Cardiac septum (tissue), 1 donor: ENCODE results near the gene NUBPL. TPM values are rescaled to one million over a fixed set of nuclear protein-coding genes. Genes with fewer than 3 reads are reported as not detected.

Experiments used
- DNase-seq: peaks from one replicate; pipeline ENCODE4 v3.0.0-alpha.2; 2020; ENCODE audit warnings: low spot score
- intact Hi-C: fragments of 100-400 bp; cut with DNase I; formaldehyde crosslinking; loops from one replicate; pipeline ENCODE4 v1.14.0; 2022
- long read RNA-seq: library from polyadenylated mRNA; unstranded; transcript quantifications from one replicate; pipeline ENCODE4 v2.0.0, GENCODE V29; 2021
- total RNA-seq: library from RNA; stranded (reverse); fragmentation: NEBNext Ultra II Directional; extraction: Animal tissue kit (Norgen Biotek cat#: 25700); gene quantifications from one replicate; pipeline ENCODE4 v1.2.1, GENCODE V29; 2021
- donor health status: DM: no; HTN: no; CAD: no.

NUBPL gene
- total RNA-seq = 19.5 TPM
- long read RNA-seq, transcript NUBPL-201 (11 exons, 3,049 nt) = major isoform, 14 of 28 reads
- long read RNA-seq, partial matches to known transcripts = 0 of 28 reads
- long read RNA-seq, other reads (novel, unspliced or antisense) = 14 of 28 reads

DNA sequence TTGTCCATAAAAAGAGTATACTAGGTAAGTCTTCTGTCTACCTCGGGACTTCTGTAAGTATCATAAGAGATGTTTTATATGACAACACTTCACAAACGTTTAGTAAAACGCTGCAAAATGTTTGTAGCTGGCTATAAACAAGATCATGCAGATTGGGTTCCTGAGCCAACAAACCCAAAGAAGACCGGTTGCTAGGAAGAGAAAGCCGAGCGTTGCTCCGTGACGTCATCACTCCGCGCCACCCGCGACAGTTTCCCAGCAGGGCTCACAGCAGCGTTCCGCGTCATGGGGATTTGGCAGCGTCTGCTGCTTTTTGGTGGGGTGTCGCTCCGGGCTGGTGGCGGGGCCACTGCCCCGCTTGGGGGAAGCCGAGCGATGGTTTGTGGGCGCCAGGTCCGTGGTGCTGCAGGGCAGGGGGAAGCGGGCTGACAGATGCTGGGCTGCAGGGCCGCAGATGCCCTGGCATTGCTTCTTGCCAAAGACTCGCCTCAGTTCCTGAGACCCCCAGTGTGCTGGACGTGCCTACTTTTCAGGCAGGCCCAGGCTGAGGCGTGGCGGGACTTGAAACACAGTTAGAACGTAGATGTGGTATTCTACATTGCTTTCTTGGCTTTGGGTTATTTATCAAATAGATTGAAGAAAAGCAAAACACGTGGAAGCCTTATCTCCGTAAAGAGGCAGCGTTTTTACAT is at the start of gene NUBPL:
Gene NUBPL, plus strand, starts transcription at position 250 of the 692 bp plus-strand sequence. Its CDS starts 36 bp downstream, at position 286.
- intact Hi-C loops = no loop called here
- DNase-seq = peak; percentile 96

GRCh38 chr14:31527087-31527486 is 34.1 kb upstream of the NUBPL start:
- DNase-seq = no peak
- intact Hi-C loops = no loop called here

GRCh38 chr14:31527546-31527945 is 33.7 kb upstream of the NUBPL start:
- DNase-seq = no peak
- intact Hi-C loops = no loop called here

- DNase-seq = no peak
- intact Hi-C loops = no loop called here
Measured at GRCh38 chr14:31529053-31529452, 32.2 kb upstream of the NUBPL start.

DNA sequence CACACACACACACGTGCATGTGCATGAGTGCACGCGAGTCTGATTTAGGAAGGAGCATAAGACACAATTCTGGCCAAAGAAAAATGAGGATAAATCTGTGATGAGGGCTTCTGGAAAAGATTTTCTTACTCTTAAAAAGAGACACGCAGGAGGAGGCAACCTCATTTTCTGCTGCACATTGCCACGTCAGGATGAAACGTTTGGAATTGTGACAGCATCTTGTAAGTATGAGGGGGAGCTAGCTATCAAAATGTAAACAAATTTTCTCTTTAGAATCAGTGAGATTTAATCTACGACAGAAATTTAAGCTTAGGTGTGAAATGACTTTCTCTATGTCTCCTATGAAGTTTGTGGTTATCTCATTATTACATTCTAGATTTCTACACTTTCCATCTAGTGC is 31.1 kb upstream of the NUBPL start:
- intact Hi-C loops = no loop called here
- DNase-seq = no peak

DNA sequence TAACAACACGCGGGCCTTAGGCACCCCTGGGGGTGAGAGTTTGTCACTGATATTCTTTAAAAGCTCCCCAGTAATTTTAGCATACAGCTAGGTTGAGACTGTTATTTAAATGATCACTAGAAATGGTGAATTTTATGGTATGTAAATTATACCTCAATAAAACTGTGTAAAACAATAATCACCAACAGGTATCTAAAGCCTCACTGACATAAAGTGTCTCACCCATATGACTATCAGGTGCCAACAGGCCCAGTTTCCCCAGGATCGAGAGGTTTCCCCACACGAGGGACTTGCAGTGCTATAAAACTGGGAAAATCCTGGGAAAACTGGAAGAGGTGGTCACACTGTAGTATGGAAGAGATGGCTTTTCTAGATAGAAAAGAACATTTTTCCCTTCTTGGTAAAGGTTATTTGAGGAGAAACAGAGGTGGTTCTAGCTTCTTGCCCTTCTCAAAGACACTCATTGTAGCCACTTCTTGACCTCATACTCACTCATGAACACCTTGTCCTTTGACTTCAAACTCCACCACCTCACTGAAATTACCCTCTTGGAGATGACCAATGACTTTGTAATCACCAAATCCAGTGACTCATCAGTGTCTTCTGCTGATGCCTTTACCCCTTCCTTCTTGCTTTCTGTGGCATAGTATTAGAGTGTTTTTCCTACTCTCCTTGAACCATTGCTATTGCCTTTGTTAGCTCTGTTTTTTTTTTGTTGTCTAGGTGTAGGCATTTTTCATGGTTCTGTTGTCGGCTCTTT is 24.8 kb upstream of the NUBPL start:
- intact Hi-C loops = no loop called here
- DNase-seq = no peak

- no peak for DNase-seq
- intact Hi-C loops = no loop called here
Measured at GRCh38 chr14:31541702-31542101, 19.5 kb upstream of the NUBPL start.

DNA sequence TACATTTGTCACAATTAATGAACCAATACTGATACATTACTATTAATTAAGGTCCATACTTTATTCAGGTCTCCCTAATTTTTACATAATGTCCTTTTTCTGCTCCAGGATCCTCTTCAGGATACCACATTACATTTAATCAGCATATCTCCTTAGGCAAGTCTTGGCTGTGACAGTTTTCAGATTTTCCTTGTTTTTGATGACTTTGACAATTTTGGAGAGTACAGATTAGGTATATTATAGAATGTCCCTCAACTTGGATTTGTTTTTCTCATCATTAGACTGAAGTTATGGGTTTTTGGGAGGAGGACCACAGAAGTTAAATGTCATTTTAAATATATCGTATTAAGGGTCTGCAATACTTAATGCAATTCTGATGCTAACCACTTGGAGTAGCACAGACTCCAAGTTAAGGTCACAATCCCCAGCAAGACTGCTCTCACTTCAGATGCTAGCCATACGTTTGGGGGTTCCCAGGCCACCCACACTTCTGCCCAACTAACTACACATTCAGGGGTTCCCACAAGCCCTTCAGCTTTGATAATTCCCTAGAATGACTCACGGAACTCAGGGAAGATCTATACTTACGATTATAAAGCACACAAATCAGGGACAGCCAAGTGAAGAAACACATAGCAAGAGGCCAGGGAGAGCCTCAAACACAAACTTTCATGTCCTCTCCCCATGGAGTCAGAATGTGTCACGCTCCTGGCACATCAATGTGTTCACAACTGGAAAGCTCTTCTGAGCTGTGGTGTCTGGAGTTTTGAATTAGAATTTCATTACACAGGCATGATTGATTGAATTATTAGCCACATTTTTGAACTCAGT is 17.0 kb upstream of the NUBPL start:
- intact Hi-C loops = no loop called here
- no peak for DNase-seq

DNA sequence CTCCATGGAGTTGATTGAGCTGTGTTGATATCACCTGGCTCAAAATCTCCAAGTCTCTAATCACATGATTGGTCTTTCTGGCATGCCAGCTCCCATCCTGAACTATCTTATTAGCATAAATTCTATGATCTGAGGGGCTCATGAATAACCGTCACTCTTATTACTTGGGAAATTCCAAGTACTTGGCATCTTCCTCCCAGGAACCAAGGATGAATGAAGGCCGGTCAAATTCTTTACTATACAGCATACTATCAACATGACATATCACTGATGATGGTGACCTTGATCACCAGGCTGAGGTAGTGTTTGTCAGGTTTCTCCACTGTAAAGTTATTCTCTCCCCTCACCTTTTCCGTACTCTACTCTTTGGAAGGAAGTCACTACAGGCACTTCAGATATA is 16.4 kb upstream of the NUBPL start:
- no peak for DNase-seq
- intact Hi-C loops = no loop called here

- DNase-seq = no peak
- intact Hi-C loops = no loop called here
Measured at GRCh38 chr14:31545328-31545727, 15.9 kb upstream of the NUBPL start.

DNA sequence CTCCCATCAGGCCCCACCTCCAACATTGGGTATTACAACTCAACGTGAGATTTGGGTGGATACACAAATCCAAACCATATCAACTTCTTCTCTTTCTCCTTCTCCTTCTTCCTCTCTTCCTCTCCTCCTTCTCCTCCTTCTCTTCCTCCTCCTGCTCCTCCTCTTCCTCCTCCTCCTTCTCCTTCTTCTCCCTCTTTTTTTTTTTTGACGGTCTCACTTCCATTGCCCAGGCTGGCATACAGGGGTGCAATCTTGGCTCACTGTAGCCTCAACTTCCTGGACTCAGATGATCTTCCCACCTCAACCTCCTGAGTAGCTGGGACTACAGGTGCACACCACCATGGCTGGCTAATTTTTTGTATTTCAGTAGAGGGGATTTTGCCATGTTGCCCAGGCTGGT is 11.4 kb upstream of the NUBPL start:
- no peak for DNase-seq
- intact Hi-C loops = no loop called here

DNA sequence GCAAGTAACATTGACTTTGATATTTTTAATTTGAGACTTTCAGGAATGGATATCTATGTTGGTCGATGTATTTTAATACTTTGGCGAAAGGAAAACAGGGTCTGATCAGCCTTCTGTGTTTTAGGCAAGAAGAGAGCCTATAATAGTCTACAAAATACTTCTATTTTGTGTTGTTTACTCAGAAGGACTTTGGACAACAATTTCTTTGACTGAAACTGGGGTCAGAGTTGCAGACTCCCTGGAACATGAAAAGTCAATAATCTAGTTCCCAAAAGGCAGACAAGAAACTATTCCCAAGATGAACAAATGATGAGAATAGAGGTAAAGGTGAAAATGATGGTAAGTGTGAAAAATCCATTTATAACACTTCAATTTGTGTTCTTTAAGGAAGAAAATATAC is 10.6 kb upstream of the NUBPL start:
- intact Hi-C loops = no loop called here
- no peak for DNase-seq

DNA sequence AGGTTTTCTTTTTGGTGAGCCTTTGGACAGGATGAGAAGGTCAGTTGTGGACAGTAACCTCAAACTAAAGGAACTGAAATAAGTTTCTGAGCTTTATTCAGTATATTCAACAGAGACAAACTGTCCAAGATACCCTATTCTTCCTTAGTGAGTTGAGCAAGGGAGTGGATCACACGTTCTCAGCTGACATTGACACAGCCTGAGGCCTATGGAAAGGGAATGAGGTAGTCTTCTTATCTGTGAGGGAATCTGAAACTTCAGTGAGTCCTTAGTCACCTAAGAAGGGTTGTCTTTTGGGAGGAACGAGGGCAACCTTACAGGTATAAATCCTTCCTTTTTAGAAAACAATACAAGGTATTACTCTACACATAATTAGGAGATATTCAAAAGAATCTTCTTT is 5.0 kb upstream of the NUBPL start:
- intact Hi-C loops = no loop called here
- DNase-seq = no peak

DNA sequence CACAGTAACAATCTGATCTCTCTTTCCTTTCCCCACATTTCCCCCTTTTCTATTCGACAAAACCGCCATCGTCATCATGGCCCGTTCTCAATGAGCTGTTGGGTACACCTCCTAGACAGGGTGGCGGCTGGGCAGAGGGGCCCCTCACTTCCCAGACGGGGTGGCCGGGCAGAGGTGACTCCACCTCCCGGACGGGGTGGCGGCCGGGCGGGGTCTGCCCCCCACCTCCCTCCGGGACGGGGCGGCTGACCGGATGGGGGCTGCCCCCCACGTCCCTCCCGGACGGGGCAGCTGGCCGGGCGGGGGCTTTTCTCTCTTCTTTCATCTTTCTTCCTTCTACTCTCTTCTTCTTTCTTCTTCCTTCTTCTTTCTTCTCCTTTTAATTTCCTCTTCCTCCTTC is 1.3 kb upstream of the NUBPL start:
- no peak for DNase-seq
- intact Hi-C loops = no loop called here

GRCh38 chr14:31560759-31561154 is 447 bp upstream of the NUBPL start:
- intact Hi-C loops = no loop called here
- DNase-seq = no peak

GRCh38 chr14:31564194-31564593 is 3.0 kb downstream of the NUBPL start:
- intact Hi-C loops = no loop called here

DNA sequence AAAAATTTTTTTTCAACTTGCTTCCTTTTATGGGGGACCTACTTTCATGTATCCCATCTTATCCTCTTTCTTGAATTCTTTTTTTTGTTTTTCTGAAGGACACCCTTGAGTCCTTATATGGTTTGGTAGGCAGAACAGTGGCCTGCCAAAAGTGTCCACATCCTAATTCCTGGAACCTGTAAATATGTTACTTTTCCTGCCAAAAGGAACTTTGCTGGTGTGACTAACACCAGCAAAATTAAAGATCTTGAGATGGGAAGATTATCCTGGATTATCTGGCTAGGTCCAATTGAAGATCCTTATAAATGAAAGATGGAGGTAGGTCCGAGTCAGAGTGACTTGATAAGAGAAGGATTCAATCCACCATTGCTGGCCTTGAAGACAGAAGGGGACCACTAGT is 5.3 kb downstream of the NUBPL start:
- intact Hi-C loops = no loop called here
- DNase-seq = no peak

More at GRCh38 chr14:31564194-31564593, 3.0 kb downstream of the NUBPL start:
- DNase-seq = no peak

DNA sequence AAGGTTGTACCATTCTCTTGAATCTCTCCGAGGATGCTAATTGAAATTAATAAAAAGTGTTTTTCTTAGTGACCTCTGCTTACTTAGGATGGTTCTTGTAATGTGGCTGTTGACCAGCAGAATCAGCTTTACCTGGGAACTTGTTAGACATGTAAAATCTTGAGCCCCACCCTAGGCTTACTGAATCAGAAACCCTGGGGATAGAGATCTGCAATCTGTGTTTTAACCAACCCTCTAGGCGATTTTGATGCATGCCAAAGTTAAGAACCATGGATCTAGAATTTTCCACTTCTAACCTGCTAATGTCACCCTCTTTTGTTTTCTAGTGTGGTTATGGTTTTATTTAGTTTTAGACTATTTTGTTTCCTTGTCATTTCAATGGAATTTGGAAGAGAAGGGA is 6.5 kb downstream of the NUBPL start:
- DNase-seq = no peak
- intact Hi-C loops = no loop called here

- intact Hi-C loops = no loop called here
- DNase-seq = no peak
Measured at GRCh38 chr14:31568161-31568560, 7.0 kb downstream of the NUBPL start.

DNA sequence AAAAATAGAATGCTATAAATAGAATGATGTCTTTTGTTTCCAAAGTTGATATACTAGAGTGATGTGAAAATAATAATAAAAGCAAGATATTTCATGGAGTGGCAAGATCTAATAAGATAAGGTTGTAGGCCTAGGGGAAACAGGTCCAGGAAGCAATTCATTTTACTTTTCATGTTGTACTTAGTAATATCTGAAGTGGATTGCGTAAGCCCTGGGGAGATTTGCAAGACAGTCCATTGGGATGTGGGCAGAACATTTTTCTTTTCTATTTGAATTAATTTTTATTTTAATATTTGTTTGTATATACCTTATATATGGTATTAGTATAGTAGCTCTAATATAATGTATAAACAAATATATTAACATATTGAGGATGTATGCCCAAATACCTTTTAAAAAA is 7.5 kb downstream of the NUBPL start:
- no peak for DNase-seq
- intact Hi-C loops = no loop called here
